ENCODE data around the gene PARD6A. TPM values are rescaled to one million over a fixed set of nuclear protein-coding genes. Genes with fewer than 3 reads are reported as not detected.

Gene PARD6A
- polyA plus RNA-seq, 3 donors, result 2.7 to 6.9 (median 6.1) TPM

- no peak for DNase-seq
- WGBS (ENCODE audit: insufficient coverage), result no CpG with 5 or more reads among the region's 13 CpGs
- H3K4me3 ChIP-seq (replicated peaks in 1 of 3; ENCODE audit: low read depth in 2 of 3, low read length in 3 of 3), result no peak overlapping the region
- no peak overlapping the region for H3K27ac ChIP-seq (ENCODE audit: low read depth in 1 of 2, low read length in 2 of 2)
- no peaks in the 10 kb centered on the region for H3K79me2 ChIP-seq (ENCODE audit: insufficient read depth, low read length)
- Mint-ChIP-seq H3K4me3 (no peak overlapping the region), H3K36me3 (no peaks in the 10 kb centered on the region), H3K9me3 (peaks cover 0 to 2% (median 0%) of the 10 kb centered on the region in 7 donors), H3K27me3 (ENCODE audit: low read depth in 3 of 3) (peaks cover 14 to 24% (median 20%) of the 10 kb centered on the region in 3 donors), H3K4me1 (peaks cover 5% of the 10 kb centered on the region), H3K27ac (no peak overlapping the region)
- TF ChIP-seq CTCF (IDR thresholded peaks at IDR 0.05), result no peak
- no peak overlapping the region for H2AFZ ChIP-seq (ENCODE audit: insufficient read depth, low read depth, low read length, poor library complexity, severe bottlenecking)
- H3K27me3 ChIP-seq (ENCODE audit: control insufficient read depth in 2 of 2, insufficient read depth in 2 of 2, low read length in 2 of 2), result peaks cover 2 to 19% of the 10 kb centered on the region in 2 donors
- H3K9ac ChIP-seq (ENCODE audit: insufficient read depth, low read length, poor library complexity, severe bottlenecking), result no peak overlapping the region
- H3K4me2 ChIP-seq (replicated peaks; ENCODE audit: extremely low read depth, low read length, poor library complexity, severe bottlenecking), result no peak overlapping the region
- no peaks in the 10 kb centered on the region for H3K9me3 ChIP-seq (replicated peaks in 1 of 2; ENCODE audit: control insufficient read depth in 1 of 2, insufficient read depth in 1 of 2, low read length in 2 of 2)
- H3K4me1 ChIP-seq (ENCODE audit: control insufficient read depth in 1 of 2, insufficient read depth in 2 of 2, low read length in 2 of 2), result peaks cover 5 to 10% of the 10 kb centered on the region in 2 donors
- H3K36me3 ChIP-seq (replicated peaks in 1 of 2; ENCODE audit: control insufficient read depth in 1 of 2, insufficient read depth in 2 of 2, low read length in 2 of 2), result no peaks in the 10 kb centered on the region
- H4K20me1 ChIP-seq (ENCODE audit: insufficient read depth, low read length), result no peaks in the 10 kb centered on the region
- intact Hi-C loops (cut with micrococcal nuclease), result no loop called here
These were observed 13.1 kb upstream of the PARD6A start for GRCh38 chr16:67647681-67648080.

GRCh38 chr16:67648088-67648763 is 12.5 kb upstream of the PARD6A start:
- Histone ChIP-seq H3K36me3 (replicated peaks in 1 of 2; ENCODE audit: control insufficient read depth in 1 of 2, insufficient read depth in 2 of 2, low read length in 2 of 2) (no peaks in the 10 kb centered on the region), H3K9ac (ENCODE audit: insufficient read depth, low read length, poor library complexity, severe bottlenecking) (no peak overlapping the region), H3K9me3 (replicated peaks in 1 of 2; ENCODE audit: control insufficient read depth in 1 of 2, insufficient read depth in 1 of 2, low read length in 2 of 2) (no peaks in the 10 kb centered on the region), H3K79me2 (ENCODE audit: insufficient read depth, low read length) (no peaks in the 10 kb centered on the region), H3K27me3 (ENCODE audit: control insufficient read depth in 2 of 2, insufficient read depth in 2 of 2, low read length in 2 of 2) (peaks cover 2 to 19% of the 10 kb centered on the region in 2 donors), H2AFZ (ENCODE audit: insufficient read depth, low read depth, low read length, poor library complexity, severe bottlenecking) (no peak overlapping the region), H3K4me1 (ENCODE audit: control insufficient read depth in 1 of 2, insufficient read depth in 2 of 2, low read length in 2 of 2) (peaks cover 5 to 10% of the 10 kb centered on the region in 2 donors), H4K20me1 (ENCODE audit: insufficient read depth, low read length) (no peaks in the 10 kb centered on the region), H3K4me2 (replicated peaks; ENCODE audit: extremely low read depth, low read length, poor library complexity, severe bottlenecking) (no peak overlapping the region), H3K4me3 (replicated peaks in 1 of 3; ENCODE audit: low read depth in 2 of 3, low read length in 3 of 3) (no peak overlapping the region), H3K27ac (ENCODE audit: low read depth in 1 of 2, low read length in 2 of 2) (no peak overlapping the region)
- intact Hi-C loops (cut with micrococcal nuclease), result no loop called here
- Mint-ChIP-seq H3K9me3 (peaks cover 0 to 2% (median 0%) of the 10 kb centered on the region in 7 donors), H3K4me1 (peaks cover 5% of the 10 kb centered on the region), H3K27me3 (ENCODE audit: low read depth in 3 of 3) (peaks cover 12 to 20% (median 20%) of the 10 kb centered on the region in 3 donors), H3K4me3 (no peak overlapping the region), H3K27ac (no peak overlapping the region), H3K36me3 (no peaks in the 10 kb centered on the region)
- WGBS (ENCODE audit: insufficient coverage), result 95% methylated on average over 56 of the region's 65 CpGs
- DNase-seq, result peak in 1 of 3 donors; percentile 2
- no peak for TF ChIP-seq CTCF (IDR thresholded peaks at IDR 0.05)

All from CD14-positive monocyte (primary cell).